ENCODE results near the gene MPZL3.

- TF ChIP-seq POLR2AphosphoS5 (IDR thresholded peaks at IDR 0.05) = no peak
- no peak for TF ChIP-seq POLR2A (IDR thresholded peaks at IDR 0.05)
- no peak for TF ChIP-seq CTCF (IDR thresholded peaks at IDR 0.05)
- no peak for TF ChIP-seq EP300 (IDR thresholded peaks at IDR 0.05)
Observed at GRCh38 chr11:118241764-118242098, 10.4 kb downstream of the MPZL3 start.

Data from stomach (tissue), 4 donors.